Measurements from ENCODE around the gene MRTFB.

DNA sequence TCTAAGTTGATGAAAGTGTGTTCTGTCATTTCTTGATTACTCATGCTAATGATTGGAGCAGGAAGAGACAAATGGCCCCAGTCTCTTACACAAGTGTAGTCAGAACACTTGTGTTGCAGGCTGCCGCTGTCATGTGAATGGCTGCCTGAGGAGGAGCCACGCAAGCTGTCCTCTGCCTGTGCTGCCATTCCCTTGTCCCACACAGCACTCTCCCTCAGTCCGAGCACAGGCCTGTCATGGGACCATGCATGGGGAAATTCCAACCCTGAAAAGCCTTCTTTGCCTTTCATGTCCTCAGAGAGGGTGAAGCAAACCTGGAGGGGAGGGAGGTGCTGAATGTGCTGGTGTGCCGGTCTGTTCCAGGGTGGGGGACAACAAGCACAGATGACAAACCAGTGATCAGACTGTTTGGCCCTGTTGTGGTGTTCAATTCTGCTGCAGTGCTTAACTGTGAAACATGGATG is 109.4 kb downstream of the MRTFB start:
- TF ChIP-seq, protein P1, sequence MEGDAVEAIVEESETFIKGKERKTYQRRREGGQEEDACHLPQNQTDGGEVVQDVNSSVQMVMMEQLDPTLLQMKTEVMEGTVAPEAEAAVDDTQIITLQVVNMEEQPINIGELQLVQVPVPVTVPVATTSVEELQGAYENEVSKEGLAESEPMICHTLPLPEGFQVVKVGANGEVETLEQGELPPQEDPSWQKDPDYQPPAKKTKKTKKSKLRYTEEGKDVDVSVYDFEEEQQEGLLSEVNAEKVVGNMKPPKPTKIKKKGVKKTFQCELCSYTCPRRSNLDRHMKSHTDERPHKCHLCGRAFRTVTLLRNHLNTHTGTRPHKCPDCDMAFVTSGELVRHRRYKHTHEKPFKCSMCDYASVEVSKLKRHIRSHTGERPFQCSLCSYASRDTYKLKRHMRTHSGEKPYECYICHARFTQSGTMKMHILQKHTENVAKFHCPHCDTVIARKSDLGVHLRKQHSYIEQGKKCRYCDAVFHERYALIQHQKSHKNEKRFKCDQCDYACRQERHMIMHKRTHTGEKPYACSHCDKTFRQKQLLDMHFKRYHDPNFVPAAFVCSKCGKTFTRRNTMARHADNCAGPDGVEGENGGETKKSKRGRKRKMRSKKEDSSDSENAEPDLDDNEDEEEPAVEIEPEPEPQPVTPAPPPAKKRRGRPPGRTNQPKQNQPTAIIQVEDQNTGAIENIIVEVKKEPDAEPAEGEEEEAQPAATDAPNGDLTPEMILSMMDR (conservative IDR thresholded peaks at IDR 0.05; ENCODE audit: low read depth, low read length), result no peak
- TF ChIP-seq EZH2 (IDR thresholded peaks at IDR 0.05; ENCODE audit: low read length, unreplicated experiment), result no peak
